ENCODE measurements around the gene GOLGA3.
A peak's percentile ranks its signal among the peaks of the same experiment; 100 is the strongest.

GOLGA3 gene

DNA sequence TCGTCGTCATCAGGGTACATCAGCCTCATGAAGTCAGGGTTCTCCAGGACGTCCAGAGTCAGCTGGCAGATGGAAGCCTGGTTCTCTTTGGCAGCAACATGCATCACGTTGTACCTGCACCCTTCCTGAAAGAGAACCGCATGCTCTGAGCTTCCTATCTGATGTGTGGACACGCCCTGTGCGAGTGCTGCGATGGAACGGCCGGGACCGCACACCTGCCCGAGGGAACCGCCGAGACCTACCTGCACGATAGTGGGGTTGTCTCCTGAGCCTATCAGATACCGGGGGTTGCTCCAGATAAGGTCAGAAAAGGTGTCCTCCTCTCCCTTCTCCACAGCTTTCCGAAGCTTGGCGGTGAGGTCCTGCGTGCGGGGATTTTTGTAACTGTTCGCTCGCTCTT, 80.8 kb downstream of the GOLGA3 start:
- Histone ChIP-seq H3K4me3 (no peak overlapping the region), H3K4me1 (no peaks in the 10 kb centered on the region), H4K20me1 (peaks cover 73 to 100% (median 99%) of the 10 kb centered on the region in 11 experiments), H3K9me3 (replicated peaks in 1 of 11) (no peaks in the 10 kb centered on the region), H3K36me3 (peaks cover 100% of the 10 kb centered on the region in 11 experiments), H3K27ac (no peak overlapping the region), H3K27me3 (no peaks in the 10 kb centered on the region), H3K4me2 (no peak overlapping the region), H3K9ac (no peak overlapping the region)
- no peak for TF ChIP-seq Cebpa-rat (IDR thresholded peaks at IDR 0.05)

DNA sequence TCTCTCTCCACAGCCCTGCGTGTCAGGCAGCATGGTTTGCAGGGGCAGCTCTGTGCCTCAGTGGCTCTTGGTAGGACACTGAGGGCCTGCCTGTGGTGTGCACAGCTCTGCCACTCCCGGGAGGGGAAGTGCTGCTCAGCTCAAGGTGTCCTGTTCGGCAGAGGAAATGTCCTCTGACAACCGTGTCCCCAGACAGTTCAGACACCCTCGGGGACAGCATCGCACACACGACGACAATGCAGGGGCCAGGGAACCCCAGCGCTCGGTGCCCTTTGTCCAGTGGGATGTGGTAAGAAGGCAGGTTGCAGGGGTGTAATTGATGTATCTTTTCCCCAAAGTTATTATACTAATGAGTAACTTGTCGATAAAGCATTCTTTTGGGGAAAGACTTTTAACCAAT, 81.3 kb downstream of the GOLGA3 start:
- Histone ChIP-seq H3K4me2 (no peak overlapping the region), H3K9ac (no peak overlapping the region), H3K27ac (no peak overlapping the region), H3K9me3 (replicated peaks in 1 of 11) (no peaks in the 10 kb centered on the region), H4K20me1 (peaks cover 74 to 100% (median 99%) of the 10 kb centered on the region in 11 experiments), H3K36me3 (peaks cover 100% of the 10 kb centered on the region in 11 experiments), H3K4me1 (no peaks in the 10 kb centered on the region), H3K27me3 (no peaks in the 10 kb centered on the region), H3K4me3 (no peak overlapping the region)
- no peak for TF ChIP-seq Cebpa-rat (IDR thresholded peaks at IDR 0.05)

DNA sequence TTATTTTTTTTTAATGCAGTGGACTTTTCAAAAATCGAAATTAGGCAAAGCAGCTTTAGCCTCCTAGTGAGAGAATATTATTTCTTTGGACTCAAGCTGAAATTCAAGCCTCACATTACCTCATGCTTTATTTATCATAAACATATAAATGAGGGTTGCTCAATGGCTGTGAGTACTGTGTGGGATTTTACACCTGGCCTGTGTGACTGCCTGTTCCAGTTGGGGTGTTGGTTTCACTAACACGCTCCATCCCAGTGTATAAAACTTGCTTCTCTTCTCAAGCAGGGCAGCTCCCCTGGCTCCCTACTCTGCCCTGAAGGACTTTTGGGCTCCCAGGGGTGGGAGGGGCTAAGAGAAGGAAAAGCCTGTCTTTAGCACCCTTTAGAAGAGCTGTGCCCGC, 82.1 kb downstream of the GOLGA3 start:
- H3K9me3 ChIP-seq (replicated peaks in 1 of 11) = no peaks in the 10 kb centered on the region
- no peak overlapping the region for H3K27ac ChIP-seq
- no peaks in the 10 kb centered on the region for H3K4me1 ChIP-seq
- no peak overlapping the region for H3K9ac ChIP-seq
- H4K20me1 ChIP-seq = peaks cover 74 to 100% (median 99%) of the 10 kb centered on the region in 11 experiments
- H3K27me3 ChIP-seq = no peaks in the 10 kb centered on the region
- H3K4me3 ChIP-seq = no peak overlapping the region
- peaks cover 100% of the 10 kb centered on the region in 11 experiments for H3K36me3 ChIP-seq
- no peak for TF ChIP-seq Cebpa-rat (IDR thresholded peaks at IDR 0.05)
- H3K4me2 ChIP-seq = no peak overlapping the region

DNA sequence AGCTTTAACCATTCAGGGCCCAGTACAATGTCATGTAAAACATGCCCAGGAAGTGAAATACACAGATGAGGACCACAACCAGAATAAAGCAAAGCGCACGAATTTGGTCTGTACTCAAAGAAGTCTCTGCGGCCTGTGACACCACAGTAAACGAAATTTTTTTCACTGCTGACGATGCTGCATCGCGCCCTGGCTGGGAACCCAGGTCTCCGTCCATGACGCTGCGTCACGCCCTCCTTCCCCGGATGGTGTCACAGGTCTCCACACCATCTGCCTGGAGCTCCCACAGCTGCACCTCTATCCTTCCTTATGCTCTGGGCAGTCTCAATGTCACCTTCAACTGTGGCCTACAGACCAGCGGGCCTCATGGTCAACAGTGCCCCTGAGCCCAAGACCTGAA, 84.8 kb downstream of the GOLGA3 start:
- H3K4me1 ChIP-seq = no peaks in the 10 kb centered on the region
- H3K9ac ChIP-seq = no peak overlapping the region
- H4K20me1 ChIP-seq = peaks cover 76 to 100% (median 99%) of the 10 kb centered on the region in 11 experiments
- no peak overlapping the region for H3K27ac ChIP-seq
- H3K27me3 ChIP-seq = no peaks in the 10 kb centered on the region
- H3K4me3 ChIP-seq = no peak overlapping the region
- peaks cover 100% of the 10 kb centered on the region in 11 experiments for H3K36me3 ChIP-seq
- no peaks in the 10 kb centered on the region for H3K9me3 ChIP-seq (replicated peaks in 1 of 11)
- no peak for TF ChIP-seq Cebpa-rat (IDR thresholded peaks at IDR 0.05)
- H3K4me2 ChIP-seq = no peak overlapping the region

DNA sequence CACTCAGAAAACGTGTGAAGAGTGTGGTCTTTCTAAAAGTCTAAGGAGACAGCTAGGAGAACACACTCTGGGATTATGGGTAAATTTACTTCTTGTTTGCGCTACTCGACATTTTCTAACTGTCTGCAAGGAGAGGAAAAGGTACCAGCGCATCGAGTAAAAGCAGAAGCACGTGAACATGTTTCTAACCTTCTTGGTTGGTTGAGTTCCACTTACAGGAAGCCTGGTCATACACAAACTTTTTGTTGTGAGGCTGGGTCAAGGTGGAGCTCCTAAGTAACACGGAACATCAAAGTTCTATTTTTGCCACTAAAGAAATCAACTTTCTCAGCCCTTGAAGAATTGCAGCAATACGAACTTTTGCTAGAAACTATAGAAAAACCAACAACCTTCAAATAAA, 87.0 kb downstream of the GOLGA3 start:
- Histone ChIP-seq H3K9me3 (replicated peaks in 1 of 11) (no peaks in the 10 kb centered on the region), H3K4me3 (no peak overlapping the region), H3K27me3 (no peaks in the 10 kb centered on the region), H3K4me1 (no peaks in the 10 kb centered on the region), H3K9ac (no peak overlapping the region), H3K36me3 (peaks cover 98 to 100% (median 100%) of the 10 kb centered on the region in 11 experiments), H3K27ac (no peak overlapping the region), H3K4me2 (no peak overlapping the region), H4K20me1 (peaks cover 60 to 100% (median 95%) of the 10 kb centered on the region in 11 experiments)
- no peak for TF ChIP-seq Cebpa-rat (IDR thresholded peaks at IDR 0.05)

DNA sequence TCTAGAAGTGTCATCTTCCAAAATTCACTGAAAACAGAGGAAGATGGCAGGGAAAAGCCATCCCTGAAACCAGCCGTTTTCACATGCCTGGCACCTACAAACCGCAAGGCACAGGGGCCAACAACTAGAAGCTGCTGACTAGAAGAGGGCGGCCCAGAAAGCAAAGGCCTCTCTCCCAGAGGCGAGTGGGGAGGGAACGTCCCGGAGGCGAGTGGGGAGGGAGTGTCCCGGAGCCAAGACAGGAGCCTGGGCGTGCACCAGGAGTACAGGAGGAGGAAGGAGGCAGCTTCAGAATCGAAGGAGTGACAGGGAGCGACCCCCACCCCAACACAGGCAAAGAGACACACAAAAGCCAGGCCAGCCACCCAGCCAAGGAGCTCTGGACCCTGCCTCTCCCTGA, 88.0 kb downstream of the GOLGA3 start:
- peaks cover 55 to 100% (median 93%) of the 10 kb centered on the region in 11 experiments for H4K20me1 ChIP-seq

DNA sequence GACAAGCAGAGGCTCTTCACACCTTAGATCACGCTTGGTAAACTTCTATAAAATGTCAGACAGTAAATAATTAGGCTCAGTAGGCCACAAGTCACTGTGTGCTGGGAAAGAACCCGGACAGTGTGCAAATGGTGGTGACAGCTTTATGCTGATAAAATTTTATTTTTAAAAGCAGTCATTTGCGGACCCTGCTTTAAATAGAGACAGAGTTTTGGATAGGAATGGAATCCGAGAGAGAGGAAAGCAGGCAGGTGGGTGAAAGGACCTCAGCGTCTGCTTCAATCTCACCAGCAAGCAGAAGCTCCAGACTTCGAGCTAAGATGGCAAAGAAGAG, 88.4 kb downstream of the GOLGA3 start:
- H3K4me2 ChIP-seq = no peak overlapping the region
- no peak overlapping the region for H3K27ac ChIP-seq
- H3K9ac ChIP-seq = peak overlapping the region in 1 of 11 experiments; percentile 2; a peak in 1 of 22 replicates
- no peaks in the 10 kb centered on the region for H3K9me3 ChIP-seq (replicated peaks in 1 of 11)
- no peak overlapping the region for H3K4me3 ChIP-seq
- no peaks in the 10 kb centered on the region for H3K4me1 ChIP-seq
- no peak for TF ChIP-seq Cebpa-rat (IDR thresholded peaks at IDR 0.05)
- peaks cover 98 to 100% (median 100%) of the 10 kb centered on the region in 11 experiments for H3K36me3 ChIP-seq
- peaks cover 51 to 100% (median 93%) of the 10 kb centered on the region in 11 experiments for H4K20me1 ChIP-seq
- H3K27me3 ChIP-seq = no peaks in the 10 kb centered on the region

More for the DNA sequence above, 88.0 kb downstream of the GOLGA3 start:
- peaks cover 98 to 100% (median 100%) of the 10 kb centered on the region in 11 experiments for H3K36me3 ChIP-seq
- H3K9ac ChIP-seq = peak overlapping the region in 1 of 11 experiments; percentile 11; a peak in 1 of 22 replicates
- no peak overlapping the region for H3K4me2 ChIP-seq
- H3K27me3 ChIP-seq = no peaks in the 10 kb centered on the region
- no peak overlapping the region for H3K4me3 ChIP-seq
- no peaks in the 10 kb centered on the region for H3K9me3 ChIP-seq (replicated peaks in 1 of 11)
- no peak overlapping the region for H3K27ac ChIP-seq
- no peaks in the 10 kb centered on the region for H3K4me1 ChIP-seq
- TF ChIP-seq Cebpa-rat (IDR thresholded peaks at IDR 0.05) = no peak

DNA sequence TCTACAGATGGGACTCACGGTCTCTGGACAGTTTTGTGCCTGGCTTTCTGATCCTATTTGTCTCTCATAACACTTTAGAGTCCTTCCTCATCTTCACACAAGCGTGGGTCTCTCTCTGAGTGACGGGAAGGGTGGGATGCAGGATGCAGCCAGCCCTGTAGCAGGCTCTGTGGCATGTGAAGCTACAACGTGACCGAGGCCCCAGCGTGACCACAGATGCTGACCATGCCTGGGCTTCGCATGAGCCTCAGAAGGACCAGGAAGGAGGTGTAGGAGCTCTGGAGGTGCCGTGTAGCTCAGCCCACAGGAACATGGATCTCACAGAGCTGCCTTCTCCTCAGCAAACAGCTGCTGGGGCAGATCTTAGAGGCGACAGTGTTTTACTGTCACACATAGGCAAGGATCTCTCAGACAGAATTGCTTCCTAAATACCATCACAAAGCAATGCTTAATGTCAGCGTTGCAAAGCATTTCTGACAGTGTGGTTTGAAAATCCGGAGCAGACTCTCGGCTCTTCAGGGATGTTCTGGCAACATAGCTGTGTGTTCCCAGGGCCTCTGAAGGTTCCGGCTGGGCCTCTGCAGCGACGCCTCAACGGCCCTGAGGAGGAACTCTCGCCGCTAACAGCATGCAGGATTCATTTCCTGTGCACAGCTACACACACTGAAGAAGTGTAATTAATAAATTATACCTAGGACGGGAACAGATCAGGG, 88.9 kb downstream of the GOLGA3 start:
- H3K36me3 ChIP-seq = peaks cover 98 to 100% (median 100%) of the 10 kb centered on the region in 11 experiments
- no peak overlapping the region for H3K4me3 ChIP-seq
- H4K20me1 ChIP-seq = peaks cover 46 to 100% (median 93%) of the 10 kb centered on the region in 11 experiments
- no peak overlapping the region for H3K4me2 ChIP-seq
- H3K9me3 ChIP-seq (replicated peaks in 1 of 11) = no peaks in the 10 kb centered on the region
- H3K9ac ChIP-seq = peak overlapping the region in 1 of 11 experiments; percentile 2; a peak in 1 of 22 replicates
- H3K27ac ChIP-seq = no peak overlapping the region
- no peak for TF ChIP-seq Cebpa-rat (IDR thresholded peaks at IDR 0.05)
- H3K4me1 ChIP-seq = no peaks in the 10 kb centered on the region
- H3K27me3 ChIP-seq = no peaks in the 10 kb centered on the region

DNA sequence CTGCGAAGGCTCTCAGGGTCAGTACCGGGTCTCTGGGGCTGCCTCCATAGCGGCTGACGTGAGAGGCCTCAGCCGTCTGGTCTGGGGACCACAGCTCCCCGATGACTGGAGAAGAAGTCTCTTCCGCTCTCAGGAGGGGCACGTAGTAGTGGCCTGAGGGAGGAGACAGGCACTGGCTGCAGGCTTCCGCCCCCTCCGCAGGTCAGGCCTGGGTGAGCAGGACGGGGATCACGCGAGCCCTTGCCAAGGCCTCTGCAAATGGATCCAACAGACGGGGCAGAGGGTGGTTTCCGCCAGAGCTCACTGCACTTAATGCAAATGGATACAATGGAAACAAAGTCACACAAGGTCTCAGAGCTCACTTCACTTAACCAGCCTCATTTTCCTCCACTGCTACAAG, 91.8 kb downstream of the GOLGA3 start:
- H3K4me2 ChIP-seq = no peak overlapping the region
- H3K27ac ChIP-seq = no peak overlapping the region
- H3K4me3 ChIP-seq = no peak overlapping the region
- peaks cover 98 to 100% (median 100%) of the 10 kb centered on the region in 11 experiments for H3K36me3 ChIP-seq
- peaks cover 19 to 98% (median 82%) of the 10 kb centered on the region in 11 experiments for H4K20me1 ChIP-seq
- H3K9me3 ChIP-seq (replicated peaks in 1 of 11) = no peaks in the 10 kb centered on the region
- no peak for TF ChIP-seq Cebpa-rat (IDR thresholded peaks at IDR 0.05)
- no peak overlapping the region for H3K9ac ChIP-seq
- H3K4me1 ChIP-seq = no peaks in the 10 kb centered on the region
- H3K27me3 ChIP-seq = no peaks in the 10 kb centered on the region

DNA sequence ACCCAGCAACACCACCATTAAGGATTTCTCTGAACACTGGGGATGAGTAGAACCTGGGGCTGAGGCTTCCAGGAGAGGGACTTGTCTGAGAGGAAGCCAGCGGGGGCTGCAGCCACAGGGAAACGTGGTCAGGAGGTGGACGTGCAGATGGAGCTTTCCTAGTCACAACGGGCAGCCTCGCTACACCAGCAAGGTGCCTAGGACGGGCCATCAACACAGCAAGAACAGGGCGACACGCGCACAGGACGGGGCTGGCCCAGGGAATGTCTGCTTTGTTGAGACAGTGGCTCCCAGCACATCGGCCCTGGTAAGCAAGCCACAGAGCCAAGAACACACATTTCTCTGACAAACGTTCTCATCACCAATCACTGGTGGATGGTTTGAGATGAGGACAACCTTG, 92.3 kb downstream of the GOLGA3 start:
- no peak overlapping the region for H3K4me3 ChIP-seq
- no peak overlapping the region for H3K4me2 ChIP-seq
- peaks cover 14 to 98% (median 81%) of the 10 kb centered on the region in 11 experiments for H4K20me1 ChIP-seq
- no peaks in the 10 kb centered on the region for H3K9me3 ChIP-seq (replicated peaks in 1 of 11)
- peaks cover 98 to 100% (median 100%) of the 10 kb centered on the region in 11 experiments for H3K36me3 ChIP-seq
- H3K27me3 ChIP-seq = no peaks in the 10 kb centered on the region
- H3K4me1 ChIP-seq = no peaks in the 10 kb centered on the region
- no peak overlapping the region for H3K27ac ChIP-seq
- no peak for TF ChIP-seq Cebpa-rat (IDR thresholded peaks at IDR 0.05)
- no peak overlapping the region for H3K9ac ChIP-seq

All from BLaER1 treated with 17β-estradiol and CSF1 and Interleukin-3, amounts not matched to agents 10 nM and 100 nM (cell line).